B cell (primary cell): ENCODE data around the gene BRD9. TPM values are rescaled to one million over a fixed set of nuclear protein-coding genes. Genes with fewer than 3 reads are reported as not detected.

Experiments used
- ATAC-seq: fragments of 200-7000 bp; cut with Tn5 transposase; one replicate; pipeline ENCODE4 v1.10.0; 2021; ENCODE audit warnings: low read depth, mild to moderate bottlenecking, moderate number of reproducible peaks, moderate library complexity
- CTCF ChIA-PET: fragments of 350-600 bp; sonication (Branson Sonifier 250); formaldehyde crosslinking; loops from one replicate; lab custom pipeline; 2021; ENCODE audit warnings: antibody characterized with exemption, inconsistent platforms; lab: Charles Lee
- POLR2A ChIA-PET: fragments of 350-600 bp; sonication (Branson Sonifier 250); formaldehyde crosslinking; loops from one replicate; lab custom pipeline; 2021; ENCODE audit warnings: antibody characterized with exemption; lab: Charles Lee
- DNase-seq: peaks from one replicate; pipeline ENCODE4 v3.0.0; 2013
- H2AFZ ChIP-seq: 2 replicates; pipeline ENCODE4 v1.6.1; 2012; ENCODE audit warnings: mild to moderate bottlenecking, low read depth, low read length; ENCODE audit not compliant: insufficient read depth, poor library complexity, severe bottlenecking
- H3K27ac ChIP-seq, 2 donors: 1 replicate in 1 of 2; 2 replicates in 1 of 2; pipeline ENCODE4 v1.5.1; 2012 to 2013; ENCODE audit warnings: low read length in 2 of 2, mild to moderate bottlenecking in 2 of 2, moderate library complexity in 1 of 2
- H3K27me3 ChIP-seq, 4 experiments: fragments of 200-600 bp in 1 of 4; sonication (generic) in 1 of 4; replicated peaks in 1 of 4; 1 replicate in 2 of 4; 2 replicates in 2 of 4; pipeline versions ENCODE4 v1.6.1 to v1.7.0; 2013 to 2016; ENCODE audit warnings: low read length in 3 of 4, mild to moderate bottlenecking in 2 of 4, mixed read lengths in 1 of 4, moderate library complexity in 1 of 4; ENCODE audit not compliant: insufficient read depth in 4 of 4, control insufficient read depth in 3 of 4; ENCODE audit errors: control extremely low read depth in 1 of 4
- H3K36me3 ChIP-seq, 2 experiments: replicated peaks in 1 of 2; 1 replicate in 1 of 2; 2 replicates in 1 of 2; pipeline versions ENCODE4 v1.6.1 to v1.7.1; 2013; ENCODE audit warnings: low read length in 1 of 2; ENCODE audit not compliant: insufficient read depth in 2 of 2, control insufficient read depth in 1 of 2; ENCODE audit errors: control extremely low read depth in 1 of 2, extremely low read depth in 1 of 2
- H3K4me1 ChIP-seq, 2 donors: fragments of 200-600 bp in 1 of 2; sonication (generic) in 1 of 2; 1 replicate in 1 of 2; 2 replicates in 1 of 2; pipeline versions ENCODE4 v1.5.1 to v1.6.1; 2013 to 2017; ENCODE audit warnings: low read length in 2 of 2; ENCODE audit not compliant: control insufficient read depth in 2 of 2, insufficient read depth in 2 of 2
- H3K4me2 ChIP-seq: replicated peaks from 2 replicates; pipeline ENCODE3; 2012; ENCODE audit warnings: mild to moderate bottlenecking, low read depth, low read length; ENCODE audit not compliant: poor library complexity, severe bottlenecking
- H3K4me3 ChIP-seq, 5 experiments: fragments of 200-600 bp in 1 of 5; sonication (generic) in 1 of 5; 1 replicate in 3 of 5; 2 replicates in 2 of 5; pipeline versions ENCODE4 v1.5.1 to v1.7.0; 2011 to 2016; ENCODE audit warnings: low read length in 4 of 5, mild to moderate bottlenecking in 4 of 5, low read depth in 2 of 5, control low read depth in 1 of 5, moderate library complexity in 1 of 5; ENCODE audit not compliant: insufficient read depth in 1 of 5; ENCODE audit errors: control extremely low read depth in 1 of 5, extremely low read depth in 1 of 5
- H3K79me2 ChIP-seq: fragments of 200-600 bp; sonication (generic); one replicate; pipeline ENCODE4 v1.6.0; 2016; ENCODE audit warnings: low read length; ENCODE audit not compliant: control insufficient read depth, insufficient read depth
- H3K9ac ChIP-seq: fragments of 200-600 bp; sonication (generic); 2 replicates; pipeline ENCODE4 v1.6.1; 2017; ENCODE audit warnings: mild to moderate bottlenecking, low read length, moderate library complexity
- H3K9me3 ChIP-seq, 3 donors: one replicate each; pipeline versions ENCODE4 v1.6.1 to v1.7.1; 2013; ENCODE audit warnings: low read length in 2 of 3; ENCODE audit not compliant: control insufficient read depth in 2 of 3, insufficient read depth in 1 of 3; ENCODE audit errors: control extremely low read depth in 1 of 3
- H4K20me1 ChIP-seq: 2 replicates; pipeline ENCODE4 v1.6.0; 2012; ENCODE audit warnings: mild to moderate bottlenecking, low read length; ENCODE audit not compliant: insufficient read depth, control insufficient read depth, poor library complexity, severe bottlenecking
- H3K27ac Mint-ChIP-seq: one replicate; pipeline ENCODE4 v1.8.0; 2021; ENCODE audit warnings: mixed read lengths
- H3K27me3 Mint-ChIP-seq: one replicate; pipeline ENCODE4 v1.8.0; 2021; ENCODE audit warnings: mixed read lengths
- H3K4me1 Mint-ChIP-seq: one replicate; pipeline ENCODE4 v1.8.0; 2021; ENCODE audit warnings: mixed read lengths
- H3K4me3 Mint-ChIP-seq: one replicate; pipeline ENCODE4 v1.8.0; 2021; ENCODE audit warnings: mixed read lengths
- H3K9me3 Mint-ChIP-seq: one replicate; pipeline ENCODE4 v1.8.0; 2022; ENCODE audit warnings: mixed read lengths; ENCODE audit not compliant: insufficient read depth
- EZH2 ChIP-seq: IDR thresholded peaks from 2 replicates; pipeline ENCODE4 v1.6.1; 2012; ENCODE audit warnings: borderline replicate concordance, low read depth, mild to moderate bottlenecking, moderate library complexity, low read length; ENCODE audit not compliant: insufficient read depth, poor library complexity, severe bottlenecking
- WGBS: methylation state at CpG from one replicate; pipeline ENCODE4 v1.1.5; 2013; ENCODE audit warnings: missing lambda C conversion rate; ENCODE audit not compliant: insufficient coverage; 5-methylcytosine and 5-hydroxymethylcytosine counted together
- intact Hi-C: fragments of 100-400 bp; cut with micrococcal nuclease; formaldehyde crosslinking; loops from one replicate; pipeline ENCODE4 v1.10.0; 2022
- polyA plus RNA-seq: library from polyadenylated mRNA; depleted of rRNA; stranded (reverse); fragments of >200 nt; gene quantifications from 2 replicates; pipeline ENCODE4 v1.2.3, GENCODE V29; 2012
- total RNA-seq, 2 donors: library from RNA; stranded (reverse); fragments of 120-200 nt in 1 of 2; gene quantifications; 1 replicate in 1 of 2; 2 replicates in 1 of 2; pipeline versions ENCODE4 v1.2.3 to v1.2.4, GENCODE V29; 2013 to 2022
- TF ChIP-seq, protein P1 (sequence below): fragments of 200-600 bp; IDR thresholded peaks from one replicate; pipeline ENCODE4 v1.8.0; 2022; ENCODE audit warnings: antibody characterized with exemption, mild to moderate bottlenecking

Gene BRD9
- total and polyA plus RNA-seq, 2 donors (not counting 1 experiment from before 2014, with no cell fraction given) = 28.3 to 68.6 TPM

DNA sequence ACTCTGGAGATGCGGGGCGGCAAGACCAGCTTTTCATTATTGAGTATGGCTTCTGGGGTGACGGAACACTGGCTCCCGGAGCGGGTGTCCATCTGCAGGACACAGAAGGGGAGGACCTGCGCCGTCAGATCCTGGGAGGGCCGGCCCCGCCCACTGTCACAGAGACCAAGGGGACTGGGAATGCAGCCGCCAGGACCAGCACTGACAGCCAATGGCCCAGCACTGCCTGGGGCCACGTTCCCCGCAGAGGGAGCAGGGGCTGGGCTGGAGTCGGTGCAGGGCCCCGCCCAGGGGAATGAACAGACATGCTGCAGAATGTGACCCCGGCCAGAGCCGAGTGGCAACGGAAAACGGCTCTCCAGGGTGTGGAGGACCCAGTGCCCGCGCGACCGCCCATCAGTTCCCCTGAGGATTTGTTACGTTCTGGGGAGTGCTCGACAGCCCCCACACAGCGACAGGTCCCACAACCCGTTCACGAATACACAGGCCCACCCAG lies 42.0 kb downstream of the BRD9 start, which contains the start of gene ZDHHC11:
Gene ZDHHC11, minus strand, starts transcription at position 476 of the 496 bp plus-strand sequence. Its CDS starts 384 bp downstream, at position 92.
- no peaks in the 10 kb centered on the region for H3K4me1 ChIP-seq
- peaks cover 6% of the 10 kb centered on the region for H3K4me1 Mint-ChIP-seq
- DNase-seq (no peak), ATAC-seq (no peak)
- H3K27me3 ChIP-seq = peaks cover 0 to 3% (median 0%) of the 10 kb centered on the region in 4 experiments
- no peaks in the 10 kb centered on the region for H3K36me3 ChIP-seq
- intact Hi-C loops = no loop called here
- no peak within 1 kb of the TSS for H3K4me2 ChIP-seq
- H3K79me2 ChIP-seq = no peaks in the 10 kb centered on the region
- H3K27ac Mint-ChIP-seq = no peak within 1 kb of the TSS
- peaks cover 6% of the 10 kb centered on the region for H3K27me3 Mint-ChIP-seq
- TF ChIP-seq, protein P1, sequence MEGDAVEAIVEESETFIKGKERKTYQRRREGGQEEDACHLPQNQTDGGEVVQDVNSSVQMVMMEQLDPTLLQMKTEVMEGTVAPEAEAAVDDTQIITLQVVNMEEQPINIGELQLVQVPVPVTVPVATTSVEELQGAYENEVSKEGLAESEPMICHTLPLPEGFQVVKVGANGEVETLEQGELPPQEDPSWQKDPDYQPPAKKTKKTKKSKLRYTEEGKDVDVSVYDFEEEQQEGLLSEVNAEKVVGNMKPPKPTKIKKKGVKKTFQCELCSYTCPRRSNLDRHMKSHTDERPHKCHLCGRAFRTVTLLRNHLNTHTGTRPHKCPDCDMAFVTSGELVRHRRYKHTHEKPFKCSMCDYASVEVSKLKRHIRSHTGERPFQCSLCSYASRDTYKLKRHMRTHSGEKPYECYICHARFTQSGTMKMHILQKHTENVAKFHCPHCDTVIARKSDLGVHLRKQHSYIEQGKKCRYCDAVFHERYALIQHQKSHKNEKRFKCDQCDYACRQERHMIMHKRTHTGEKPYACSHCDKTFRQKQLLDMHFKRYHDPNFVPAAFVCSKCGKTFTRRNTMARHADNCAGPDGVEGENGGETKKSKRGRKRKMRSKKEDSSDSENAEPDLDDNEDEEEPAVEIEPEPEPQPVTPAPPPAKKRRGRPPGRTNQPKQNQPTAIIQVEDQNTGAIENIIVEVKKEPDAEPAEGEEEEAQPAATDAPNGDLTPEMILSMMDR = no peak
- no peak for TF ChIP-seq EZH2
- ChIA-PET POLR2A (no interaction called here), CTCF (no interaction called here)
- no peaks in the 10 kb centered on the region for H3K9me3 ChIP-seq
- no peak within 1 kb of the TSS for H3K27ac ChIP-seq
- no peak within 1 kb of the TSS for H3K4me3 ChIP-seq
- H3K4me3 Mint-ChIP-seq = no peak within 1 kb of the TSS
- no peak within 1 kb of the TSS for H3K9ac ChIP-seq
- H4K20me1 ChIP-seq = no peaks in the 10 kb centered on the region
- H3K9me3 Mint-ChIP-seq = no peaks in the 10 kb centered on the region
- WGBS = 81% methylated on average over 27 of the region's 27 CpGs
- H2AFZ ChIP-seq = no peak within 1 kb of the TSS

DNA sequence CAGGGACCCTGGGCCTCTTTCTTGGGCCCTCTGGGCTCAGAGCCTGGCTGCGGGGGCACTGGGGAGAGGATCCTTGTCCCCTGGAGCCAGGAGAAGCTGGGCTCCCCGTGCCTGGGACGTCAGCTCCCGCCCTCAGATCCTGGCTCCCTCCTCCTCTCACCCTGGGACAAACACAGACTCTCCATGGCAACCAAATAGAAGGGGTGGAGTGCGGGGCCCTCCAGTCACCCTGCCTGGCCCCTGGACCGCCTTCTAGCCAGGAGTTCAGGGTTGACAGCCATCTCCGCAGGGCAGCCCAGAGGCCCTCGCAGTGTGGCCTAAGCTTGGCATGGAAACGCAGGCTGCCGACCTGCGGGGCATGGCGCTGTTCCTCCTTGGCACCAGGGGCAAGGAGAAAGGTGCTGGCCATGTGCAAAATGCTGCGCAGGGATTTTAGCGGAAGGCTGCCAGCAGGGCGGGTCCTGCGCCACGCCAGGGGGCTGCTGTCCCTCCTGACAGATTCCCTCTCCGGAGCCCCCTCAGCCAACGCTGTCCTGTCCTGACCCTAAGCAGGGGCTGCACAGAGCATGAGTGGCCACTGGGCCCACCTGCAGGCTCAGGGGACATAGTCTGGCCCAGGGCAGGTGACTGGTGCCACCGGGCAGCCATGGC lies 42.8 kb downstream of the BRD9 start:
- ChIA-PET CTCF (no interaction called here), POLR2A (no interaction called here)
- no peak for DNase-seq
- Histone ChIP-seq H3K27ac (no peak overlapping the region), H3K9ac (no peak overlapping the region), H3K4me3 (no peak overlapping the region), H2AFZ (no peak overlapping the region), H3K9me3 (no peaks in the 10 kb centered on the region), H3K36me3 (no peaks in the 10 kb centered on the region), H3K27me3 (peaks cover 0 to 3% (median 0%) of the 10 kb centered on the region in 4 experiments), H3K4me1 (no peaks in the 10 kb centered on the region), H3K4me2 (no peak overlapping the region), H3K79me2 (no peaks in the 10 kb centered on the region), H4K20me1 (no peaks in the 10 kb centered on the region)
- 95% methylated on average over 20 of the region's 20 CpGs for WGBS
- Mint-ChIP-seq H3K27me3 (peaks cover 6% of the 10 kb centered on the region), H3K9me3 (no peaks in the 10 kb centered on the region), H3K27ac (no peak overlapping the region), H3K4me3 (no peak overlapping the region), H3K4me1 (peaks cover 6% of the 10 kb centered on the region)
- no peak for ATAC-seq
- intact Hi-C loops = no loop called here
- no peak for TF ChIP-seq EZH2
- TF ChIP-seq, protein P1 = no peak
